Posterior vena cava (tissue), 2 donors: ENCODE data around the gene FUT7. TPM values are rescaled to one million over a fixed set of nuclear protein-coding genes. Genes with fewer than 3 reads are reported as not detected.
A peak's percentile ranks its signal among the peaks of the same experiment; 100 is the strongest.

Source experiments
- DNase-seq: peaks from one replicate; pipeline ENCODE4 v3.0.0-alpha.2; 2020; ENCODE audit warnings: low spot score
- intact Hi-C, 2 donors: fragments of 100-400 bp; cut with DNase I; formaldehyde crosslinking; loops; one replicate each; pipeline versions ENCODE4 v1.14.1 to v1.14.2; 2022 to 2023
- long read RNA-seq, 2 donors: library from polyadenylated mRNA; unstranded; transcript quantifications; one replicate each; pipeline ENCODE4 v2.0.0, GENCODE V29; 2020 to 2021
- total RNA-seq, 2 donors: library from RNA; stranded (reverse); fragmentation: NEBNext Ultra II Directional; extraction: Animal tissue kit (Norgen Biotek cat#: 25700); gene quantifications; one replicate each; pipeline ENCODE4 v1.2.1, GENCODE V29; 2021
- donor health status: DM: yes; HTN: yes; CAD: no.
- donor health status: DM: yes; HTN: yes; CAD: no.

FUT7 gene, protein sequence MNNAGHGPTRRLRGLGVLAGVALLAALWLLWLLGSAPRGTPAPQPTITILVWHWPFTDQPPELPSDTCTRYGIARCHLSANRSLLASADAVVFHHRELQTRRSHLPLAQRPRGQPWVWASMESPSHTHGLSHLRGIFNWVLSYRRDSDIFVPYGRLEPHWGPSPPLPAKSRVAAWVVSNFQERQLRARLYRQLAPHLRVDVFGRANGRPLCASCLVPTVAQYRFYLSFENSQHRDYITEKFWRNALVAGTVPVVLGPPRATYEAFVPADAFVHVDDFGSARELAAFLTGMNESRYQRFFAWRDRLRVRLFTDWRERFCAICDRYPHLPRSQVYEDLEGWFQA
- under 1 TPM; 0.24 to 0.32 TPM for total RNA-seq
- long read RNA-seq, donor 1, result 0 reads
- long read RNA-seq, donor 2, result 0 reads

DNA sequence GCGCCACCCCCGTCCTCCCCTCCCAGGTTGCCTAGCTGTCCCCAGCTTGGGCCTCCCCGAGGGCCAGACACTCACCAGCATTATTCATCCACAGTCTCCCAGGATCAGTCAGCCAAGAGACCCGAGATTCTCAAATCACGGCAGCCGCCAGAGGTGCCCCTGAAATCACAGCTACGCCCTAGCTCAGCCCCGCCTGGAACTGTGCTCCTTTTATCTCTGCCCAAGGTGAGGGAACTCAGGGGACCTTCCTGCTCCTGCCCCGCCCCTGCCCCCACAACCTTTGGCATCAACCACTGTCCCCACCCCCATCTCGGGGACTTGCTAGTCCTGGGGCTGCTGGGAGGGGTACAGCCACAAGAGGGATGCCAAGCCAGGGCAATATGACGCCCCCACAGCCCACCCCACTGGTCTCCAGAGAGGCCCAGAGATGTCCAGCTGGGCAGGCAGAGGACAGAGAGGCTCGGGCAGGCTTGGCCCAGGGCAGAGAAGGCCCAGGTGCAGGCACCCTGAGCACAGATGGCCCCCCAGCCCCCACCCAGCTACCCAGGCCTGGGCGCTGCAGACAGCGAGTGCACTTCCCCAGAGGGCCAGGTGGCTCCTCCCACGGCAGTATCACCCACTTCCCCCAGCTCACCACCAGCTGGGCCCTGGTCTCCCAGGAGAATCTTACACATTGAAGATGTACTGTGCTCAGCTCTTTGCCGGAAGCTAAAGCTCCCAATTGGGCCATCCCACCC lies at the start of gene FUT7:
TSS of gene FUT7 (minus strand) at position 185 of the 737 bp plus-strand sequence. CDS start at position 88, 97 bp downstream.
- intact Hi-C loops, result loop anchor here in 1 of 2 donors (10.0 kb wide), 1 partner anchor 187 kb away; the partner anchor contains the start of genes AJM1 and PHPT1

DNA sequence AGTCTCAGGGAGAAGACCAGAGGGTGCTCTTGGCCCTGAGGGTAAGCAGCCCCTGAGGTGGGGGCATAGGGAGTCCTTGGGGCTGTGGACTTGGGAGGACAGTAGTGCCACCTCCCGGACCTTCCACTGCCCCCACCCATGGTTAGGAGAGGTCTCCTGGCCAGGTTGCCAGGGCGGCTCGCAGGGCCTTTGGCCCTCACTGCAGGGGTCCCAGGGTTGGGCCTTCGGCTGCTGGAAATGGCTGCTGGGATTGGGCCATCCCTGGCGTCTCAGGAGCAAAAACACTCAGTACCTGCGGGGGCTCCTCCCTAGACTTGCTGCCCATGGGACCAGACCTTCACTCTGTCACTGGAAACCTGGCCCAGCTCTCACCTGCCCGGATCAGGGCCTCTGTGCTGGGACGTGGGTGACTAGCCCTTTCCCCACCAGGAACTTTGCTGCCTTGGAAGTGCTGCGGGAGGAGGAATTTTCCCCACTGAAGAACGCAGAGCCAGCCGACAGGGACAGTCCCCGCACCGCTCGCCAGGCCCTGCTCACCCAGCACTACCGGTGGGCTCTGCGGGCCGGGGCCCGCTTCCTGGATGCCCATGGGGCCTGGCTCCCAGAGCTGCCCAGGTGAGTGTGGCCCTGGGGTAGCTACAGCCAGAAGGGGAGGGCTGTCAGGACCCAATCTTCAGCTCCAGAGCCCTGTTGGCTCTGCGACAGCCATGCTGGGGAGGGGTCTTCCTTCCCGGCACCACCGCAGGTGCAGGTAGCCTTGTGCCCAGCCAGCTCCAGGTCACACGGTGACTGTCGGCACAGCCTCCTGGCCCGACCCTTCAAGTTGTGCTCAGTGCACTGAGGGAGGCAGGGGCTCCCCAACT lies 48.6 kb upstream of the FUT7 start:
- intact Hi-C loops, result no loop called here
- DNase-seq, result no peak

More for the DNA sequence above, at the start of gene FUT7:
- no peak for DNase-seq

DNA sequence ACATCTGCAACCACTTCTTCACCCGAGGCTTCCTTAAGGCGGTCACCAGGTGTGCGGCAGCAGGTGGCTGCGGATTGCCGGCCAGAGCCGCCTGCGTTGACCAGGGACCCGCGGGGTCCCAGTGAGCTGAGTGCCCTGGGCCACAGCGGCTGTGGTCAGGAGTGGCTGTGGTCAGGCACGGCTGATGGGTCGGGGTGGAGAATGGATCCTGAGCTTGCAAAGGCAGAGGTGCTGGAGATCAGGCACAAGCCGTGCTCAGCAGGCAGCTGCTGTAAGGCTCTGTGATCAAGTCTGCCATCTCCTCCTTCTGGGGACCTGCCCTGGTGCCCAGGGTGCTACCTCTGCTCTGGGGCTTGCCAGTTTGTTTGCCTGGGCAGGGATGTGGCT lies 47.5 kb upstream of the FUT7 start:
- DNase-seq, result no peak
- intact Hi-C loops, result no loop called here

DNA sequence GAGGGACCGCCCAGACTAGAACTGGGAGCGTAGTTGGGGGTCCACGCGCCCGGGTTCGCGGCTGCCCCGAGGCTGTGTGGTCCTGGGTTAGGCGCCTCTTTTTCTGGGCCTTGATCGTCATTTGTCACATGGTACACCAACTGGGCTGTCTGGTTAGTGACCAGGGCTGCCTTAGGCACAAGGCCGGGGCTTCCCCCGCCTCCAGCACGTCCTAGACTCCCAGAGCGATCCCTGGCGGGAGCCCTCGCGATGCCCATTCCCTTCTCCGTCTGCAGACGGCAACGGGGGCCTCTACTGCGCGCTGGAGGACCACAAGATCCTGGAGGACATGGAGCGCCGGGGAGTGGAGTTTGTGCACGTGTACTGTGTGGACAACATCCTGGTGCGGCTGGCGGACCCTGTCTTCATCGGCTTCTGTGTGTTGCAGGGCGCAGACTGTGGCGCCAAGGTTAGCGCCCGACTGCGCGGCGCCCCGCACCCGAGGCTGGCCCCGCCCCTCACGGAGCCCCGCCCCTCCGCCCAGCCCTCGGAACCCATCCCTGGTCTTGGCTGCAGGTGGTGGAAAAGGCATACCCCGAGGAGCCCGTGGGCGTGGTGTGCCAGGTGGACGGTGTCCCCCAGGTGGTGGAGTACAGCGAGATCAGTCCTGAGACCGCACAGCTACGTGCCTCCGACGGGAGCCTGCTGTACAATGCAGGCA lies 47.0 kb upstream of the FUT7 start:
- intact Hi-C loops, result no loop called here
- no peak for DNase-seq

DNA sequence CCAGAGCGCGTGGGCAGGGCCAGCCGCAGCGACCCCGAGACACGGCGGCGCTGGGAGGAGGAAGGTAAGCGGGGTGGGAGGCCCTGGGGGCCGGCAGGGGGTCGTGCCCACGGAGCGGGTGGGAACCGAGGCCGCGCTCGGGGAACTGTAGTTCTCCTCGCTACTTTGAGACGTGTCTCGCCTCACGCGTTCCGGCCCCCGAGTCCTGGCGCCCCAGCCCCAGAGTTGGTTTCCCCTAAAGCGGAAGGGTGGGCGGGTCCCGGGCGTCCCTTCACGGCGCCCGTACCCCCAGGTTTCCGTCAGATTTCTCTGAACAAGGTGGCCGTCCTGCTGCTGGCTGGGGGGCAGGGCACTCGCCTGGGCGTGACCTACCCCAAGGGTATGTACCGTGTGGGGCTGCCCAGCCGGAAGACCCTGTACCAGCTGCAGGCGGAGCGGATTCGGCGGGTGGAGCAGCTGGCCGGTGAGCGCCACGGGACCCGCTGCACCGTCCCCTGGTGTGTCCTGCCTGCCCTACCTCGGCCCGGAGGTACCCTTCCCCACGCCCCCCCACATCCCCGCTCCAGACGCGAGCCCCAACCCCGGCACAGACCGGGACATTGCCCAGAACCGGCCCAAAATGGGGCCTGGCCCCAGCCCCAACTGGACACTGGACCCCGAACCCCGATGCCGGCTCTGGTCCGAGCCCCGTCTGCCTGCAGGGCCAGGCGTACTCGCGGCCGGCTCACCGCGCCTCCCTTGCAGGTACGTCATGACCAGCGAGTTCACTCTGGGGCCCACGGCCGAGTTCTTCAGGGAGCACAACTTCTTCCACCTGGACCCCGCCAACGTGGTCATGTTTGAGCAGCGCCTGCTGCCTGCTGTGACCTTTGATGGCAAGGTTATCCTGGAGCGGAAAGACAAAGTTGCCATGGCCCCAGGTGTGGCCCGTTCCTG lies 46.1 kb upstream of the FUT7 start:
- intact Hi-C loops, result no loop called here
- DNase-seq, result no peak

DNA sequence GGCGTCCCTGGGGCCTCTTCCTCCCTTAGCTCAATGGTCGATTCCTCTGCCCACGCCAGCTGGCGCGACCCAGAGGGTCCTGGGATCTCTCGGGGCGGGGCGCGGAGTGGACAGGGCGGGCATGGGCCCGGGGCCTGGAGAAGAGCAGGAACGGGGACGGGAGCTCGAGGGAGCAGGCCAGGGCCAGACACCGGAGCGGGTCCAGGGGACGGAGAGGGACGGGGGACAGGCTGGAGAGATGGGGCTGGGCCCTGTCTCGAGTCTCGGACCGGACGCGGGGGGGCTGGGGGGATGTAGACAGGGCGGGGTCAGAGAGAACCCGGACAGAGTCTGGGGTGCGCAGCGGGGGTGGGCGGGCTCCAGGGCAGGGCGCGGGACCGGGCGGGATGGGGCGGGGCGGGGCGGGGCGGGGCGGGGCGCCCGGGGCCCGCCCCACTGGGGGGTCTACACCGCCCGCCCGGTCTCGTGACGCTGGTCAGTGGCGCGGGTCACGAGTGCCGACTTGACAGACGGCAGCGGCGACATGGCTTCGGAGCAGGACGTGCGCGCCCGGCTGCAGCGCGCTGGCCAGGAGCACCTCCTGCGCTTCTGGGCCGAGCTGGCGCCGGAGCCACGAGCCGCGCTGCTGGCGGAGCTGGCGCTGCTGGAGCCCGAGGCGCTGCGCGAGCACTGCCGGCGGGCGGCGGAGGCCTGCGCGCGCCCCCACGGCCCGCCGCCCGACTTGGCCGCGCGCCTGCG lies 45.3 kb upstream of the FUT7 start, which contains the start of gene UAP1L1:
TSS of gene UAP1L1 (plus strand) at position 508 of the 738 bp plus-strand sequence. CDS start at position 524, 16 bp downstream.
- intact Hi-C loops, result no loop called here
- DNase-seq, result peak; percentile 93

DNA sequence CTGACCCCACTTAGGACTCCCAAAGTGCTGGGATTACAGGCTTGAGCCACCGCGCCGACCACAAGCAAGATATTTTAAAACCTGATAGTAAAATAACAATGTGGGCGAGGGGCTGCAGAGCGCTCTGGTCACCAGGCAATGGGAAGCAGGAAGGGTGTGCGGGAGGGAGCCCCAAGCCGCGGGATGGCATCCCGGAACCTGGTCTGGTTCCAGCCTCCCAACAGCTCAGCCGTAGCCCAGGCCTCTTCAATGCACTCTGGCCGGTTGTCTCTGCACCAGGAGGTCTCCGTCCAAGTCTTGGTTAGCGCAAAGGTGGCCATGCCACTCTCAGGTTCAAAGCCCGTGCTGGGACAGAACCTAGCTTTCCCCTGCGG lies 44.7 kb upstream of the FUT7 start:
- DNase-seq, result peak; percentile 82
- intact Hi-C loops, result no loop called here

DNA sequence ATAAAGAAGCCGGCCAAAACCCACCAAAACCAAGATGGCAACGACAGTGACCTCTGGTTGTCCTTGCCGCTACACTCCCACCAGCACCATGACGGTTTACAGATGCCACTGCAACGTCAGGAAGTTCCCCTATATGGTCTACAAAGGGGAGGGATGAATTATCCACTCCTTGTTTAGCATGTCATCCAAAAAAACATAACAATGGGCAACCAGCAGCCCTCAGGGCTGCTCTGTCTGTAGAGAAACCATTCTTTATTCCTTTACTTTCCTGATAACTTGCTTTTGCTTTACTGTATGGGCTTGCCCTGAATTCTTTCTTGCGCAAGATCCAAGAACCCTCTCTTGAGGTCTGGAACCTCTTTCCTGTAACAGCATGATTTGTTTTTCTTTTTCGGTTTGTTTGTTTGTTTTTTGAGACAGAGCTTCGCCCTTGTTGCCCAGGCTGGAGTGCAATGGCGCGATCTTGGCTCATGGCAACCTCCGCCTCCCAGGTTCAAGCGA lies 43.4 kb upstream of the FUT7 start:
- DNase-seq, result no peak
- intact Hi-C loops, result no loop called here

DNA sequence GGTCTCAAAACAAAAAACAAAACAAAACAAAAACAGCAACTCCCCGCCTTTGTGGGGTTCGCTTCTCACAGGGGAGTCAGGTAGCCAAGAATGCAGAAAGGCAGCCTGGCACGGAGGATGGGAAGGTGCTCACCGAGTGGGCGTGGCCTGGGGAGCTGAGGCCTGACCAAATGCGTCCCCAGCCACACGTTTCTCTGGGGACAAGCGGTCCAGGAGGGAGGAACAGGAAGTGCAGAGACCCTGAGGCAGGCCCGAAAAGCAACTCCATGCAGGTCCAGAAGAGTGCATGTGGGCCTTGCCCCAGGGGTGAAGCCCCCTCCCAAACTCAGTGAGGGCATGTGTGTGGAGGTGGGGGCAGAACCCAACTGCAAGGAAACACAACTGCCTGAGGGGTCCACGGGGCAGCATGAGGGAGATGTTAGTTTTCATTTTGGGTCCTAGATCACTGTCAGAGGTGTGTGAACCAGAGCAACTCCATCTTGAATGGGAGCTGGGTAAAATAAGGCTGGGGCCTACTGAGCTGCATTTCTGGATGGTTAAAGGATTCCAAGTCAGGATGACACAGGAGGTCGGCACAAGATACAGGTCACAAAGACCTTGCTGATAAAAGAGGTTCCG lies 42.9 kb upstream of the FUT7 start:
- intact Hi-C loops, result no loop called here
- no peak for DNase-seq

DNA sequence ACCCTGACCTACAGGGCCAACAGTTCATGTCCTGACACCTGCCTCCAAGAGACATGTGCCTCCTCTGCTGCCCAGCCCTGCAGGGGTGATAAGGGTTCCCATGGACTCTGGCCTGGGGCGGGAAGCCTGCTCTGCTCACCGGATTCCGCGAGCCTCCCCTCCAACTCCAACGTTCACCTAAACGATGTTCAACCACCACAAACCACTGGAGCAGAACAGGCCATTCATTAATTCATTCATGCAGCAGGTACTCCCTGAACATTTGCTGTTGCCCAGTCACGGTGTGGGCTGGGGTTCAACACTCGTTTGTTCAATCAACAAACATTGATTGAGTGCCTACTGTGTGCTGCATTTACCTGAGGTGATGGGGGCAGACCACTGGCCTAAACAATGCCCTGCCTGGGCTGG lies 42.1 kb upstream of the FUT7 start:
- intact Hi-C loops, result no loop called here
- DNase-seq, result no peak

DNA sequence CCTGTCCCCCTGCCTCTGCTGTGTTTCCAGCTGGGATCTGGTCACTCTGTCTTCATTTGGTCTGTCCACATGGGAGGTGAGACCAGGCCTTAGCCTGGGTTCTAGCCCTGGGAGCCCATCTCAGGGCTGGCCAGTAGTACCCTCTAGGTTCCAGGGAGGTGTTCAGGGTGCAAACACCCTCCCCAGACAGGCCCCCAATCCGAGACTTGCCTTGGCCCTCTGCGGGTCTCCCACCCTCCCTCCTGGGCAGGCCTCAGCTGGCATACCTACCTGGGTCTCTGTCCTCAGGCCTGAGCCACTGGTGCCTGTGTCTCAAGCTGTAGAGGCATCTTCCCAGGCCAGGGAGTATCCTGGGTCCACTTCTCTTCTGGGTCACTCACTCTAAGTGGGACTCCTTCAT lies 39.4 kb upstream of the FUT7 start:
- intact Hi-C loops, result no loop called here

DNA sequence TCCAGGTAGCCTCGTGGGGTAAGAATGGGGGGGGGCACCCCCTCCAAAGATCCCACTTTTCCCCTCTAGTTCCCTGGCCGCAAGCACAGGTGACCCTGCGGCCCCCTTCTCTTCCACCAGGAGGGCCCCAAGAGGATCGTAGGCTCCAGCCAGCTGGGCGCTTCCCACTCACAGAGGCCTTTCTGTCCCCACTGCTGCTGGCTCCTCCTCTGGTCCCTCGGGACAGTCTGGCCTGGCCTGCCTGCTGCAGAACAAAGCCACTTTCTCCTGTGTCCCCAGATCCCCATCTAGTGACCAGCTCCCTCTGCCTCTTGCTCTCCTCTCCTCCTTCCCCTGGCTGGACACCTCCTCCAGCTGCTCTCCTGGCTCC lies 39.0 kb upstream of the FUT7 start:
- intact Hi-C loops, result no loop called here
- no peak for DNase-seq

More for the DNA sequence above, 39.4 kb upstream of the FUT7 start:
- DNase-seq, result no peak

DNA sequence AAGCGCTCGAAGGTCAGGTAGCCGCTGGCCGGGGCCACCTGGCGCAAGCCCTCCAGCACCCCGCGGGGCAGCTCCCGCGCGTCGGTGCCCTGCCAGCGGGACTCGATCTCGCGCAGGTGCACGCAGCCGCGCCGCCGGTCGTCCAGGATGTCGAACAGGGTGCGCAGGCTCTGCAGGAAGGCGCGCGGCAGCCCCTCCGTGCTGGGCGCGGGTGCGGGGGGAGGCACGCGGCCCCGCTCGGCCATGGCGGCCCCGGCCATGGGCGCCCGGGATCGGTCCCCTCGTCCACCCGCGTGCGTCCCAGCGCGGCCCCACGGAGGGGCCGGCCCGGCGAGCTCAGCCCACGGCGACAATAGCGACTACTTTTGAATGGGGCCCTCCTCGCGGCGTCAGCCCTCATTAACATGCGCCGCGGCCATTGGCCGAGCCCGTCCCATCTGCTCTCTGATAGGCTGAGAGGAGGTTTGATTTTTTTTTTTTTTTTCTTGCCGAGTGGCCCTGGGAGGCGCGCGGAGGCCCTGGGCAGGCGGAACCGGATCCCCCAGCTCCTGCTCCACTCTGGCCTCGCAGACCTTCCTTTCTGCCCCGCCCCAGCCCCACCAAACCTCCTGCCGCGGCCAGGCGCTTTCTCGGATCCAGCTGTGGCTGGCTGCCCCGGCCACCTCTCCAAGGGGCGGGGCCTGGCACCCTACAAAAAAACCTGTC lies 38.5 kb upstream of the FUT7 start, which contains the start of gene SAPCD2:
TSS of gene SAPCD2 (minus strand) at position 357 of the 705 bp plus-strand sequence. CDS start at position 260, 97 bp downstream.
- peak; percentile 96 for DNase-seq
- intact Hi-C loops, result no loop called here

DNA sequence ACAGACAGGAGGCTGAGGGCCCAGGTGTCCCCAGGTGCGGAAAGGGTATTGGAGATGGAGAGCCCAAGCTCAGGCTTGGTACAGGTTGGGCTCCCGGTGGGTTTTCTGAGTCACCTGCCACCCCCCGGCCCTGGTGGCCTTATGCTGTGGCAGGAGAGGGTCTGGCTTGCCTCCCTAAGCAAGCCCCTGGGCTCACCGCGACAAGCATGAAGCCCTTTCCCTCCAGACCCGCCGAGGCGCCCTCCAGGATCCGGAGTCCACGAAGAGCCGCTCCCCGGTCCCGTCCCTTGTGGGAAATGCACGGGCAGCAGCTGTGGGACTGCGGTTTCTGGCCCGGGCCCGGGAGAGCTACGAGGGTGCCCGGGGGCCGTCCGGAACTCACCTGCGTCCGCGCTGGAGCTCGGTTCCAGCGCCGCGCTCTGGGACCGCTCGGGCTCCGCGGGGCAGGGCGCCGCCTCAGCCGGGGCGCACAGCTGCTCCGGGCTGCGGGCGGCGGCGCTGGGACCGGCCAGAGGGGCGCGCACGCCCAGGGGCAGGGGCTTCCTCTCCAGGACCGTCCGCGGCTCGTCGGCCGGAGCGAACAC lies 37.7 kb upstream of the FUT7 start:
- intact Hi-C loops, result loop anchor here in 1 of 2 donors (10.0 kb wide), 1 partner anchor 285 kb away; no protein-coding TSS in a partner anchor
- no peak for DNase-seq
